ENCODE results near the gene ST8SIA6.

ST8SIA6 gene

DNA sequence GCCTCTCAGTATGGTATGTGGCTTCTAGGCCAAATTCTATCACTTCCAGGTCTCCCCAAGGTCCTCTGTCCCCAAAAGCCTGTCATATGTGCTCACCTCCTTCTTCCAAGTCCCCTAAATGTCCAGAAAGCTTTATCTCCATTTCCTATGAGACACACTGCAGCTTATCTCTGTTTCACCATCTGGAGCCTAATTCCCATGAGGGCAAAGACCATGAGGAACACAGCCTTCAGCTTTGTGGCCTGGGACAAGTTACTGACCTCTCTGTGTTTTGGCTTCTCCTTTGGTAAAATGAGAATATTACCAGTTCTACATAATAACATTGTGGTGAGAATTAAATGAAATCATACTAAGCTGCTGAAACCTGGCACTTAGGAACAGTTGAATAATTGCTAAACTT is 19.2 kb downstream of the ST8SIA6 start:
- in situ Hi-C loops (cut with MboI; ENCODE audit: low pct_unique_long_range_greater_than_20kb, low sequenced_read_pairs, unreplicated experiment), result loop anchor here (25.0 kb wide), 1 partner anchor 598 kb away; no protein-coding TSS in a partner anchor
- TF ChIP-seq, protein P1, sequence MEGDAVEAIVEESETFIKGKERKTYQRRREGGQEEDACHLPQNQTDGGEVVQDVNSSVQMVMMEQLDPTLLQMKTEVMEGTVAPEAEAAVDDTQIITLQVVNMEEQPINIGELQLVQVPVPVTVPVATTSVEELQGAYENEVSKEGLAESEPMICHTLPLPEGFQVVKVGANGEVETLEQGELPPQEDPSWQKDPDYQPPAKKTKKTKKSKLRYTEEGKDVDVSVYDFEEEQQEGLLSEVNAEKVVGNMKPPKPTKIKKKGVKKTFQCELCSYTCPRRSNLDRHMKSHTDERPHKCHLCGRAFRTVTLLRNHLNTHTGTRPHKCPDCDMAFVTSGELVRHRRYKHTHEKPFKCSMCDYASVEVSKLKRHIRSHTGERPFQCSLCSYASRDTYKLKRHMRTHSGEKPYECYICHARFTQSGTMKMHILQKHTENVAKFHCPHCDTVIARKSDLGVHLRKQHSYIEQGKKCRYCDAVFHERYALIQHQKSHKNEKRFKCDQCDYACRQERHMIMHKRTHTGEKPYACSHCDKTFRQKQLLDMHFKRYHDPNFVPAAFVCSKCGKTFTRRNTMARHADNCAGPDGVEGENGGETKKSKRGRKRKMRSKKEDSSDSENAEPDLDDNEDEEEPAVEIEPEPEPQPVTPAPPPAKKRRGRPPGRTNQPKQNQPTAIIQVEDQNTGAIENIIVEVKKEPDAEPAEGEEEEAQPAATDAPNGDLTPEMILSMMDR (IDR thresholded peaks at IDR 0.05; ENCODE audit: extremely low read depth, insufficient read depth, missing control alignments), result no peak
- no peak for DNase-seq (ENCODE audit: low spot score)

DNA sequence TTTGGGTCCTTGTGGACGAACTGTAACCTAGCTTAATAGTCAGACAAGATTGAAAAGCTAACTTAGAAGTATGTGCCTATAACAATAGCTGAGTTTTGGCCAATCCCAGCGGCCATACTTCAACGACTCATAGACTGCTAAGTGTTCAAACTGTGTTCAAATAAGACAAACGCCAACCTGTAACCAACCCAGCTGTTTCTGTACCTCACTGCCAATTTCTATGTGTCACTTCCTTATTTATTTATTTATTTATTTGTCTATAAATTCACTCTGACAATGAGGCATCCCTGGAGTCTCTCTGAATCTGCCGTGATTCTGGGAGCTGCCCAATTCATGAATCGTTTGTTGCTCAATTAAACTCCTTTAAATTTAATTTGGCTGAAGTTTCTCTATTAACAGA is 21.7 kb downstream of the ST8SIA6 start:
- in situ Hi-C loops (cut with MboI; ENCODE audit: low pct_unique_long_range_greater_than_20kb, low sequenced_read_pairs, unreplicated experiment), result loop anchor here (25.0 kb wide), 1 partner anchor 595 kb away; no protein-coding TSS in a partner anchor
- no peak for DNase-seq (ENCODE audit: low spot score)
- TF ChIP-seq, protein P1 (IDR thresholded peaks at IDR 0.05; ENCODE audit: extremely low read depth, insufficient read depth, missing control alignments), result no peak

DNA sequence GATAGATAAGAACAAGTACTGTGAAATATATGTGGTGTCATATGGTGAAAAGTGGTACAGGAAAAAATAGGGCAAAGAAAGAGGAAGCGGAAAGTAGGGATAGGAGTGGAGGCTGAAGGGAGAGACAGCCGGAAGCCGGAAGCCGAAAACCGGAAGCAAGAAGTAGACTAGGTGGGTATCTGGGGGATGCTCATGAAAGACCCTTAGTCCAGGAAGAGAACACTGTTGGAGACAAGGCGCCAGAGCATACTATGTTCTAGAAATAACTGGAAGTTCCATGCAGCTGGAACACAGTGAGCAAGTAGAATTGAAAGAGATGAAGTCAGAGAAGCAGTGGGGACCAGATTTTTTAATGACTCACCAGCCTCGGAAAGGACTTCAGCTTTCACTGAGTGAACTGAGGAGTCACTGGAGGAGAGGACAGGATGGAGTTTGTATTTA is 22.5 kb downstream of the ST8SIA6 start:
- no peak for DNase-seq (ENCODE audit: low spot score)
- TF ChIP-seq, protein P1 (IDR thresholded peaks at IDR 0.05; ENCODE audit: extremely low read depth, insufficient read depth, missing control alignments), result no peak
- in situ Hi-C loops (cut with MboI; ENCODE audit: low pct_unique_long_range_greater_than_20kb, low sequenced_read_pairs, unreplicated experiment), result loop anchor here (25.0 kb wide), 1 partner anchor 595 kb away; no protein-coding TSS in a partner anchor

DNA sequence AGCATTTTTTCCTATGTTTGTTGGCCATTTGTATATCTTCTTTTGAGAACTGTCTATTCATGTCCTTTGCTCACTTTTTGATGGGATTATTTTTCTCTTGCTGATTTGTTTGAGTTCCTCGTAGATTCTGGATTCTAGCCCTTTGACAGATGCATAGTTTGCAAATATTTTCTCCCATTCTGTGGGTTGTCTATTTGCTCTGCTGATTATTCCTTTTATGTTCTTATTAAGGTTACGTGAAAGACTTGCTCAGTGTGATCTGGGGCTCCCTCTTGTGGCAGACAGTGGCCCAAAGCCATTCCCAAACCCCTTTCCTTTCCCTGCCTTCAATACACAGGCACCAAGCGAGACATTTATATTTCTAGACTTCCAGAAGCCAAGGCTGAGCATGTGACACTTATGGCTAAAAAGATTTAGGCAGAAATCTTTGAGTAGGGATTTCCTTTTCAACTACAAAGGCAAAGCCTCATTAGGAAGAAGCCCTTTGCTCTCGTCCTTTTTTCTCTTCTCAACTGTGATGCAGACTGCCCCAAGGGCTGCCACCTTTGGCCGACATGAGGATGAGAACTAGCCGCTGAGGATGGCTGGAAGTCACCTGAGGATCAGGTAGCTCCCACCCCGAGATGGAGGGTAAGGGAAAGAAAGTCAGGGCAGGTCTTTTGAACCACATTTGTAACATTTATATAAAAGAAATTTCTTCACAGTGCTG is 23.6 kb downstream of the ST8SIA6 start:
- peak; percentile 37 for DNase-seq (ENCODE audit: low spot score)
- in situ Hi-C loops (cut with MboI; ENCODE audit: low pct_unique_long_range_greater_than_20kb, low sequenced_read_pairs, unreplicated experiment), result loop anchor here (25.0 kb wide), 1 partner anchor 594 kb away; no protein-coding TSS in a partner anchor
- TF ChIP-seq, protein P1 (IDR thresholded peaks at IDR 0.05; ENCODE audit: extremely low read depth, insufficient read depth, missing control alignments), result peak; percentile 88

DNA sequence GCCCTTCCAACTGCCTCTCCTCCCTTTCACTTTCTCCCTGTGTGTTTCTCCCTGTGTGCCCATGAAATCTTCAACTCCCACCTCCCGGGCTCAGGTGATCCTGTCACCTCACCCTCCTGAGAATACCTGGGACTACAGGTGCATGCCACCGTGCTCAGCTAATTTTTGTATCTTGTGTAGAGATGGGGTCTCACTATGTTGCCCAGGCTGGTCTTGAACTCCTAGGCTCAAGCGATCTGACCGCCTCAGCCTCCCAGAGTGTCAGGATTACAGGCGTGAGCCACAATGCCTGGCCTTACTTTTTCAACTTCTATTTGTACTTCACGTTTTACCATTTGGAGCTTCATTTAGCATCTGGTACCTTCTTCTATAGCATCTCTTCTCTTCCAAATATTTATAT is 24.9 kb downstream of the ST8SIA6 start:
- in situ Hi-C loops (cut with MboI; ENCODE audit: low pct_unique_long_range_greater_than_20kb, low sequenced_read_pairs, unreplicated experiment), result loop anchor here (25.0 kb wide), 1 partner anchor 592 kb away; no protein-coding TSS in a partner anchor
- TF ChIP-seq, protein P1 (IDR thresholded peaks at IDR 0.05; ENCODE audit: extremely low read depth, insufficient read depth, missing control alignments), result no peak
- DNase-seq (ENCODE audit: low spot score), result no peak

DNA sequence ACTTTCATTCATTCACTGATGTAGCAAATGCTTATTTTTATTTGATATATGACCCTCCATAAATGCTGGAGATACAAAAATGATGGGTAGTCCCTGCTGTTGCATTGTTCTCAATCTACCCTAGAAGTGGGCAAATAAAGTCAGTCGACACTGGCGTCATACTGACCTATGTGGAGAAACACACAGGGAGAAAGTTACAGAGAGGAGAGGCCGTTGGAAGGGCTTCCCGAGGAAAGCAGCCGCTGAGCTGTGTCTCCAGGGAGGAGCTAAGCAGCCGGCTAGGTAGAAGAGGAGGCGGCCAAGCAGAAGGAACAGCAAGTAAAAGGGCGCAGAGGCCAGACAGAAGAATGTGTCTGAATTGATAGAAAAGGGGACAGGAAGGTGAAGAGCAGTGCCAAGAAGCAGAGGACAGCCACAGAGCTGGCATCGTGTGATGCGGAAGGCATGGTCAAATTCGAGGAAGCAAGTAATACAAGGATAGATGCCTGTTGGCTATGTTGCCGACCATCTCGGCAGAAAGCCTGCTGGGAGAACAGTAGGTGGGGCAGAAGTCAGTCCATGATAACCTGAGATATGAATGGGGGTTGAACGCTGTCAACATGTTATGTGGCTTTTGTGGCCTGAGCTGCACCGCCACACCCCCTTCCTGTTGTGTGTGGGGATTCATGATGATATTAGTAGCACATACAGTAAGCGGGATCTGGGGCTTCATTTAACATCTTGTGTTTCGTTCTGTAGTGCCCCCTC is 25.9 kb downstream of the ST8SIA6 start:
- in situ Hi-C loops (cut with MboI; ENCODE audit: low pct_unique_long_range_greater_than_20kb, low sequenced_read_pairs, unreplicated experiment), result loop anchor here (25.0 kb wide), 1 partner anchor 591 kb away; no protein-coding TSS in a partner anchor
- TF ChIP-seq, protein P1 (IDR thresholded peaks at IDR 0.05; ENCODE audit: extremely low read depth, insufficient read depth, missing control alignments), result no peak
- DNase-seq (ENCODE audit: low spot score), result no peak
